ENCODE results near the gene SDSL.

The SDSL gene

DNA sequence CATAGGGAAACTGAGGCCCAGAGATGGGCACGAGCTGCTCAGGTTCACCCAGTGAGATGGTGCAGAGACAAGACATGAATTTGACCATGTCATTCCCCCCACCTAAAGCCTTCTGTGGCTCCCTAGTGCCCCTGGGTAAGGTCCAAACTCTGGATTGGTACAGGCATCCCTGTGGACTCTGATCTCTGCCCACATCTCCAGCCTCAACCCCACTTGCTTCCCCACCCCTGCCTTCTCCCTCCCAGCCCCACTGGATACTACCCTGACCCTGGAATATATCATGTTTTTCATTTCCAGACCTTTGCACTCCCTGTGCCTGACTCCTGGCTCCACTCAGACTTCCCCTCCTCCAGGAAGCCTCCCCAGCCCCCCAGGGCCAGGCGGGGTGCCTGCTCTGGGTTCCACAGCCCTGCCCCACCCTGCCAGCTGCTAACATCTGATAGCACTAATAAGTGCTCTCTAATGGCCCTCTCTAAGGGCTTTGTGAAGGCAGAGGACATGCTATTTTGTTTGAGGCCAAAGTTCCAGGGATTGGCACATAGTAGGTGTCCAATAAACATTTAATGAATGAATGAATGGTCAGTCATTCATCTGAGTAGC, 1.1 kb upstream of the SDSL start:
- peak in 1 of 3 donors; percentile 30 for DNase-seq
- H3K4me1 ChIP-seq (ENCODE audit: control extremely low read depth in 1 of 4, control insufficient read depth in 4 of 4, insufficient read depth in 4 of 4, low read length in 3 of 4): peaks cover 0 to 36% (median 31%) of the 10 kb centered on the region in 4 experiments
- ChIA-PET CTCF (interaction anchor here (1.2 to 1.9 kb wide), 2 partner anchors 17 to 188 kb away, joined by 3 to 4 read pairs; partner anchors contain the start of gene SDS), POLR2A (no interaction called here)
- no peaks in the 10 kb centered on the region for H3K9me3 ChIP-seq (ENCODE audit: control extremely low read depth in 1 of 5, control insufficient read depth in 4 of 5, insufficient read depth in 2 of 5, low read depth in 1 of 5, low read length in 4 of 5)
- H3K27ac ChIP-seq (ENCODE audit: insufficient read depth in 1 of 2, low read depth in 1 of 2, low read length in 2 of 2, poor library complexity in 1 of 2, severe bottlenecking in 2 of 2): peak overlapping the region in 1 of 2 experiments; percentile 86
- H3K4me3 ChIP-seq (ENCODE audit: control insufficient read depth in 1 of 7, extremely low read depth in 1 of 7, insufficient read depth in 4 of 7, low read depth in 2 of 7, low read length in 6 of 7): no peak overlapping the region
- H3K27me3 ChIP-seq (replicated peaks in 2 of 5; ENCODE audit: control insufficient read depth in 4 of 5, insufficient read depth in 5 of 5, low read length in 4 of 5): no peaks in the 10 kb centered on the region
- WGBS (ENCODE audit: insufficient coverage): 100% methylated on average over 1 of the region's 2 CpGs
- H3K36me3 ChIP-seq (ENCODE audit: control insufficient read depth in 4 of 4, insufficient read depth in 4 of 4, low read length in 3 of 4): peaks cover 0 to 4% (median 3%) of the 10 kb centered on the region in 4 experiments

DNA sequence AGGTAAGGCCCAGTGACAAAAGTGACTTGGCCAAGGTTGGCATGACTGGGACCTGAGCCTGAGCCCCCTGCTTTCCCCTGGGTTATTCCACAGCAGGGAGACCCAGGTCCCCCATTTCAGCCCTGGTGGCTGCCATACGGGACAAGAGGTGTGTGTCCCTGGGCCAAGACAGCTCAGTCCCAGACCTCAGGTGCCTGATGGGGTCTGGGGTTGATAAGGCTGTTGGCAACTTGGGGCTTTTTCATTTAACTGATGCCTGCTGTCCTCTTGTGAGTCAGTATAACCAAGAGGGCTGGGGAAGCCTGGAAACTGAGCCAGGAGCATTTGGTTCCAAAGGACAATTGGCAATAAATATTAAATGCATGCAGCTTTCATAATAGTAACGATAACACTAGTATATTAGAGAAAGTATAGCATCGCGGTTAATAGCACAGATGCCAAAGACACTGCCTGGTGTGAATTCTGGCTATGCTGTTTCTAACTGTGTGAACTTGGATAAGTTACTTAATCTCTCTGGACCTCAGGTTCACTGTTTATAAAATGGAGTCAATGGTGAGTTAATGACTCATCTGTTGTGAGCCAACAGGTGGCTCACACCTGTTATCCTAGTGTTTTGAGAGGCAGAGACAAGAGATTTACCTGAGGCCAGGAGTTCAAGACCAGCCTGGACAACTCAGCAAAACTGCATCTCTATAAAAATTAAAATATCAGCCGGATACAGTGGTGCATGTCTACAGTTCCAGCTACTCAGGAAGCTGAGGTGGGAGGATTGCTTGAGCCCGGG, 898 bp downstream of the SDSL start:
- peaks cover 0 to 31% (median 25%) of the 10 kb centered on the region in 4 experiments for H3K4me1 ChIP-seq (ENCODE audit: control extremely low read depth in 1 of 4, control insufficient read depth in 4 of 4, insufficient read depth in 4 of 4, low read length in 3 of 4)
- peak overlapping the region; percentile 56 to 86 for H3K27ac ChIP-seq (ENCODE audit: insufficient read depth in 1 of 2, low read depth in 1 of 2, low read length in 2 of 2, poor library complexity in 1 of 2, severe bottlenecking in 2 of 2)
- DNase-seq: peak in 2 of 3 donors; percentile 18 to 44
- peak overlapping the region; percentile 25 to 82 (median 69) for H3K4me3 ChIP-seq (ENCODE audit: control insufficient read depth in 1 of 7, extremely low read depth in 1 of 7, insufficient read depth in 4 of 7, low read depth in 2 of 7, low read length in 6 of 7)
- ChIA-PET POLR2A (no interaction called here), CTCF (interaction anchor here (1.2 to 1.5 kb wide), 2 partner anchors 13 to 128 kb away, joined by 3 to 5 read pairs; no protein-coding TSS in a partner anchor)
- no peaks in the 10 kb centered on the region for H3K9me3 ChIP-seq (ENCODE audit: control extremely low read depth in 1 of 5, control insufficient read depth in 4 of 5, insufficient read depth in 2 of 5, low read depth in 1 of 5, low read length in 4 of 5)
- 96% methylated on average over 6 of the region's 6 CpGs for WGBS (ENCODE audit: insufficient coverage)
- H3K36me3 ChIP-seq (ENCODE audit: control insufficient read depth in 4 of 4, insufficient read depth in 4 of 4, low read length in 3 of 4): peaks cover 0 to 4% (median 3%) of the 10 kb centered on the region in 4 experiments
- no peaks in the 10 kb centered on the region for H3K27me3 ChIP-seq (replicated peaks in 2 of 5; ENCODE audit: control insufficient read depth in 4 of 5, insufficient read depth in 5 of 5, low read length in 4 of 5)

DNA sequence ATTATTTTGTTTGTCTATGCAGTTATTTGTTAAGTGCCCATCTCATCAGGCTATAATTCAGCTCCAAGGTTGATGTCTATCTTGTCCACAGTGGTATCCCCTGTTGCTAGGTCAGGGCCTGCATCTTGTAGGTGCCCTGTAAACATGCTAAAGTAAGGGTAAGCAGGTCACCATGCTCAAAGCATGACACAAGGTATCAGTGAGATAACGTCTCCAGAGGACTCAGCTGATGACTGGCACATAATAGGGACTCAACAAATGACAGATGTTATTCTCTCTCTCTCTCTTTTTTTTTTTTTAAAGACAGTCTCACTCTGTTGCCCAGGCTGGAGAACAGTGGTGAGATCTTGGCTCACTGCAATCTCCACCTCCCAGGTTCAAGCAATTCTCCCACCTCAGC, 2.3 kb downstream of the SDSL start:
- H3K27me3 ChIP-seq (replicated peaks in 2 of 5; ENCODE audit: control insufficient read depth in 4 of 5, insufficient read depth in 5 of 5, low read length in 4 of 5): no peaks in the 10 kb centered on the region
- no peak overlapping the region for H3K27ac ChIP-seq (ENCODE audit: insufficient read depth in 1 of 2, low read depth in 1 of 2, low read length in 2 of 2, poor library complexity in 1 of 2, severe bottlenecking in 2 of 2)
- ChIA-PET POLR2A (no interaction called here), CTCF (interaction anchor here (0.6 to 2.3 kb wide), 18 partner anchors 10 to 318 kb away, joined by 3 to 11 read pairs (median 4); partner anchors contain the start of genes SDS and SLC8B1)
- DNase-seq: no peak
- WGBS (ENCODE audit: insufficient coverage): 100% methylated on average over 1 of the region's 1 CpG
- no peak overlapping the region for H3K4me3 ChIP-seq (ENCODE audit: control insufficient read depth in 1 of 7, extremely low read depth in 1 of 7, insufficient read depth in 4 of 7, low read depth in 2 of 7, low read length in 6 of 7)
- peaks cover 0 to 31% (median 25%) of the 10 kb centered on the region in 4 experiments for H3K4me1 ChIP-seq (ENCODE audit: control extremely low read depth in 1 of 4, control insufficient read depth in 4 of 4, insufficient read depth in 4 of 4, low read length in 3 of 4)
- H3K36me3 ChIP-seq (ENCODE audit: control insufficient read depth in 4 of 4, insufficient read depth in 4 of 4, low read length in 3 of 4): peaks cover 0 to 4% (median 3%) of the 10 kb centered on the region in 4 experiments
- H3K9me3 ChIP-seq (ENCODE audit: control extremely low read depth in 1 of 5, control insufficient read depth in 4 of 5, insufficient read depth in 2 of 5, low read depth in 1 of 5, low read length in 4 of 5): no peaks in the 10 kb centered on the region

DNA sequence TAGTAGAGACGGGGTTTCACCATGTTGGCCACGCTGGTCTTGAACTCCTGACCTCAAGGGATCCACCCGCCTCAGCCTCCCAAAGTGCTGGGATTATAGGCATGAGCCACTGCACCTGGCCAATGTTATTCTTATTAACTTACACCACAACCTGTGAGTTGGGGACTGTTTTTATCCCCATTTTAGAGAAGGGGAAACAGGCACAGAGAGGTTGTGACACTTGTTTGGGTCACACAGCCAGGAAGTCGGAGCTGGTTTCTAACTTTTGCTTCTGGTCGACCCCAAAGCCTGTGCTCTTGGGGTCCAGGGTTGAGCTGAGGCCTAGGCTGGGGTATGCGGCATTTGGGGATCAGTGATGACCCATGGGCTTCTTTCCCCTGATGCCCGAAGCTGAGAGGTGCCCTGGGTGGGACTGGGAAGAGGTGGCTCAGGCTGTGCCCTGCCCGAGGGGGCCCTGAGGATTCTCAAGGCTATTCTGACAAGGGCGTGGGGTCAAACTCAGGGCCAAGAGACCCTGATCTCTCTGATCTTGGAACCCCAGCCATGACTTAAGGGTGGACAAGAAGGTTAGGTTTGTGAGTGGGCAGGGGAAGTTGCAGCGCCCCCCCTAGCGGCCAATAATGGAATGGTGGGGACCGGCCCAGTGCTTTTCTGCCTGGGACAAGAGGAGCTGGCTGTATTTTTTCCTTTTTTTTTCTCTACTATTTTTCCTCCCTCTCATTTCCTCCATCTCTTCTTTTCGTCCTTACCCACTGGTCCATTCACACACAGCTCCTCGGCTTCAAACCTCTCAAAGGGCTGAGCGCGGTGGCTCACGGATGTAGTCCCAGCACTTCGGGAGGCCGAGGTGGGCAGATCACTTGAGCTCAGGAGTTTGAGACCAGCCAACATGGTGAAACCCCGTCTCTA, 3.0 kb downstream of the SDSL start:
- H3K4me1 ChIP-seq (ENCODE audit: control extremely low read depth in 1 of 4, control insufficient read depth in 4 of 4, insufficient read depth in 4 of 4, low read length in 3 of 4): peaks cover 0 to 31% (median 25%) of the 10 kb centered on the region in 4 experiments
- WGBS (ENCODE audit: insufficient coverage): 51% methylated on average over 15 of the region's 20 CpGs
- POLR2A ChIA-PET: no interaction called here
- H3K9me3 ChIP-seq (ENCODE audit: control extremely low read depth in 1 of 5, control insufficient read depth in 4 of 5, insufficient read depth in 2 of 5, low read depth in 1 of 5, low read length in 4 of 5): no peaks in the 10 kb centered on the region
- peak; percentile 46 to 57 (median 54) for DNase-seq
- CTCF ChIA-PET: interaction anchor here (0.7 to 2.3 kb wide), 27 partner anchors 9 to 319 kb away, joined by 3 to 11 read pairs (median 3); partner anchors contain the start of genes SDS and SLC8B1
- H3K36me3 ChIP-seq (ENCODE audit: control insufficient read depth in 4 of 4, insufficient read depth in 4 of 4, low read length in 3 of 4): peaks cover 0 to 4% (median 3%) of the 10 kb centered on the region in 4 experiments
- no peaks in the 10 kb centered on the region for H3K27me3 ChIP-seq (replicated peaks in 2 of 5; ENCODE audit: control insufficient read depth in 4 of 5, insufficient read depth in 5 of 5, low read length in 4 of 5)
- H3K4me3 ChIP-seq (ENCODE audit: control insufficient read depth in 1 of 7, extremely low read depth in 1 of 7, insufficient read depth in 4 of 7, low read depth in 2 of 7, low read length in 6 of 7): no peak overlapping the region
- no peak overlapping the region for H3K27ac ChIP-seq (ENCODE audit: insufficient read depth in 1 of 2, low read depth in 1 of 2, low read length in 2 of 2, poor library complexity in 1 of 2, severe bottlenecking in 2 of 2)

DNA sequence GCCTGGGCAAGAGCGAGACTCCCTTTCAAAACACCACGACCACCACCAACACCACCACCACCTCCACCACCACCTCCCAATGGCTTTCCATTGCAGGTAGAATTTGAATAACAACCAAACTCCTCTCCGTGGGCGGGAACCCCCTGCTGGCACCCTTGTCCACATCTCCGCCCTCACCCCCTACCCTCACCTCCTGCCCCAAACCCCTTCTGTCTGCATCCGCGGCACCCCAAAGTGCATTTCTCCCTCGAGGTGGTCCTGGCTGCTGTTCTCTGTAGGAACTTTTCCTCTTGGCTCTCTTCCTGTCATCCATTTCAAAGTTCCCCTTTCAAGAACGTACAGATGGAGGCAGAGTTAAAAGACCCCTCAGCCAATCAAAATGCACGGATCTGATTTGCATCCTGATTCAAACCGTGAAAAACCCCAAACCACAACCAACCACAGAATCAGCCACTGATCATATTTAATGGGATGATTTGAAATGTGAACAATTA, 3.8 kb downstream of the SDSL start:
- H3K4me1 ChIP-seq (ENCODE audit: control extremely low read depth in 1 of 4, control insufficient read depth in 4 of 4, insufficient read depth in 4 of 4, low read length in 3 of 4): peaks cover 0 to 30% (median 24%) of the 10 kb centered on the region in 4 experiments
- no peak overlapping the region for H3K27ac ChIP-seq (ENCODE audit: insufficient read depth in 1 of 2, low read depth in 1 of 2, low read length in 2 of 2, poor library complexity in 1 of 2, severe bottlenecking in 2 of 2)
- H3K9me3 ChIP-seq (ENCODE audit: control extremely low read depth in 1 of 5, control insufficient read depth in 4 of 5, insufficient read depth in 2 of 5, low read depth in 1 of 5, low read length in 4 of 5): no peaks in the 10 kb centered on the region
- H3K27me3 ChIP-seq (replicated peaks in 2 of 5; ENCODE audit: control insufficient read depth in 4 of 5, insufficient read depth in 5 of 5, low read length in 4 of 5): no peaks in the 10 kb centered on the region
- WGBS (ENCODE audit: insufficient coverage): 38% methylated on average over 8 of the region's 11 CpGs
- DNase-seq: peak in 2 of 3 donors; percentile 26 to 32
- no peak overlapping the region for H3K4me3 ChIP-seq (ENCODE audit: control insufficient read depth in 1 of 7, extremely low read depth in 1 of 7, insufficient read depth in 4 of 7, low read depth in 2 of 7, low read length in 6 of 7)
- ChIA-PET CTCF (interaction anchor here (0.8 to 2.3 kb wide), 23 partner anchors 8 to 231 kb away, joined by 3 to 11 read pairs (median 4); partner anchors contain the start of gene SLC8B1), POLR2A (no interaction called here)
- peaks cover 0 to 4% (median 3%) of the 10 kb centered on the region in 4 experiments for H3K36me3 ChIP-seq (ENCODE audit: control insufficient read depth in 4 of 4, insufficient read depth in 4 of 4, low read length in 3 of 4)

DNA sequence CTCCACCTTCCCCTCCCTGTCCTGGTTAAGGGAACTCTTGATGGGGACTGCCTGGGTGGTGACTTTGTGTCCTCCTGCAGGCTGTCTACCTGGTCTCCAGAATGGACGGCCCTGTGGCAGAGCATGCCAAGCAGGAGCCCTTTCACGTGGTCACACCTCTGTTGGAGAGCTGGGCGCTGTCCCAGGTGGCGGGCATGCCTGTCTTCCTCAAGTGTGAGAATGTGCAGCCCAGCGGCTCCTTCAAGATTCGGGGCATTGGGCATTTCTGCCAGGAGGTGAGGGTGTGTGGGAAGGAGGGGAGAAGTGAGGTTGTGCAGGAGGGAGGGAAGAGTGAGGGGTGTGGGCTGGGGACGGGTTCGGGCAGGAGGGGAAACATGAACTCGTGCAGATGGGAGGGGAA, 5.7 kb downstream of the SDSL start:
- Histone ChIP-seq H3K27me3 (replicated peaks in 2 of 5; ENCODE audit: control insufficient read depth in 4 of 5, insufficient read depth in 5 of 5, low read length in 4 of 5) (no peaks in the 10 kb centered on the region), H3K36me3 (ENCODE audit: control insufficient read depth in 4 of 4, insufficient read depth in 4 of 4, low read length in 3 of 4) (peaks cover 0 to 4% (median 3%) of the 10 kb centered on the region in 4 experiments), H3K4me1 (ENCODE audit: control extremely low read depth in 1 of 4, control insufficient read depth in 4 of 4, insufficient read depth in 4 of 4, low read length in 3 of 4) (peaks cover 0 to 12% (median 8%) of the 10 kb centered on the region in 4 experiments), H3K4me3 (ENCODE audit: control insufficient read depth in 1 of 7, extremely low read depth in 1 of 7, insufficient read depth in 4 of 7, low read depth in 2 of 7, low read length in 6 of 7) (no peak overlapping the region), H3K9me3 (ENCODE audit: control extremely low read depth in 1 of 5, control insufficient read depth in 4 of 5, insufficient read depth in 2 of 5, low read depth in 1 of 5, low read length in 4 of 5) (no peaks in the 10 kb centered on the region), H3K27ac (ENCODE audit: insufficient read depth in 1 of 2, low read depth in 1 of 2, low read length in 2 of 2, poor library complexity in 1 of 2, severe bottlenecking in 2 of 2) (no peak overlapping the region)
- 95% methylated on average over 9 of the region's 9 CpGs for WGBS (ENCODE audit: insufficient coverage)
- ChIA-PET CTCF (no interaction called here), POLR2A (no interaction called here)
- DNase-seq: no peak
